ENCODE data around the gene MFSD1. TPM values are rescaled to one million over a fixed set of nuclear protein-coding genes. Genes with fewer than 3 reads are reported as not detected.

The MFSD1 gene
- total and polyA plus RNA-seq, 12 donors, result 20.4 to 118 (median 76.9) TPM

DNA sequence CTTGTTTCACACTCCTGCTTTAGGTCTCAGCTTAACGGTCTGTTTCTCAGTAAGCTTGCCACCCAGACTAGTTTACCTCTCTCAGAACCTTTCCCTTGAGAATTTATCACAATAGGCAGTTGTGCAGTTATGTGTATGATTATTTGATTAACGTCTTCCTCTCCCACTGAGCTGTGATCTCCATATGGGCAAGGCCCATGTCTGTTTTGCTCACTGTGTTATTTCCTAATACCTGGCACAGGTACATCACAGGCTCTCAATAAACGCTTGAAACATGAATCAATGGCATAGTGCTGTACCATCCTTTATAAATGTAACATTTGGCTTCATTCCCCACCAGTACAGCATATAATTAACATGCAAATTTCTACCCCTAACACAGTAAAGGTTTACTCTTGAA, 40.5 kb upstream of the MFSD1 start:
- H3K27me3 ChIP-seq, result no peaks in the 10 kb centered on the region
- H3K9me3 ChIP-seq (replicated peaks in 1 of 3), result no peaks in the 10 kb centered on the region
- H3K27ac ChIP-seq, result no peak overlapping the region
- no peak for DNase-seq
- WGBS, 4 donors, result 85 to 92% (median 89%) methylated on average over 3 of the region's 3 CpGs
- H3K4me3 ChIP-seq, result no peak overlapping the region
- H3K4me1 ChIP-seq (replicated peaks in 1 of 2), result peaks cover 0 to 6% of the 10 kb centered on the region in 2 donors
- intact Hi-C loops (cut with DNase I), result no loop called here
- no peaks in the 10 kb centered on the region for H3K36me3 ChIP-seq (replicated peaks in 1 of 2)
- TF ChIP-seq POLR2A (IDR thresholded peaks at IDR 0.05) (no peak), CTCF (IDR thresholded peaks at IDR 0.05) (no peak)

- H3K4me3 ChIP-seq, result no peak overlapping the region
- H3K4me1 ChIP-seq (replicated peaks in 1 of 2), result peaks cover 0 to 7% of the 10 kb centered on the region in 2 donors
- DNase-seq, result no peak
- intact Hi-C loops (cut with DNase I), result no loop called here
- 70 to 81% (median 74%) methylated on average over 4 of the region's 4 CpGs for WGBS, 4 donors
- no peaks in the 10 kb centered on the region for H3K27me3 ChIP-seq
- peak overlapping the region in 2 of 5 donors; percentile 23 to 76 for H3K27ac ChIP-seq
- H3K9me3 ChIP-seq (replicated peaks in 1 of 3), result no peaks in the 10 kb centered on the region
- TF ChIP-seq POLR2A (IDR thresholded peaks at IDR 0.05) (no peak), CTCF (IDR thresholded peaks at IDR 0.05) (no peak)
- H3K36me3 ChIP-seq (replicated peaks in 1 of 2), result no peaks in the 10 kb centered on the region
Measured at GRCh38 chr3:158762701-158763100, 39.2 kb upstream of the MFSD1 start.

DNA sequence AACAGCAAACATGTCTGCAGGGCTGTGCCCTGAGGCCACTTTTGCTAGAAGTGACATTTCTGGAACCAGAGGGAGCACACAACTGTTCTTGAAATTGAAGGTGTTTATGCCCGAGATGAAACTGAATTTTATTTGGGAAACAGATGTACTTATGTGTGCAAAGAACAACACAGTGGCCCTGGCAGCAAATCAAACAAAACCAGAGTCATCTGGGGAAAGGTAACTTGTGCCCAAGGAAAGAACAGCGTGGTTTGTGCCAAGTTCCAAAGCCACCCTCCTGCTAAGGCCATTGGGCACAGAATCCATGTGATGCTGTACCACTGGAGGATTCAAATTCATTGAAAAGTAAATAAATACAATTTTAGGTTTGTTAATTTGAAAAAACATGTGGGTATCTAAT, 38.4 kb upstream of the MFSD1 start:
- DNase-seq, result peak in 2 of 7 donors; percentile 40 to 60
- Histone ChIP-seq H3K36me3 (replicated peaks in 1 of 2) (no peaks in the 10 kb centered on the region), H3K9me3 (replicated peaks in 1 of 3) (no peaks in the 10 kb centered on the region), H3K27ac (peak overlapping the region in 1 of 5 donors; percentile 61), H3K27me3 (no peaks in the 10 kb centered on the region), H3K4me3 (no peak overlapping the region), H3K4me1 (replicated peaks in 1 of 2) (peaks cover 0 to 15% of the 10 kb centered on the region in 2 donors)
- no peak for TF ChIP-seq CTCF (IDR thresholded peaks at IDR 0.05)
- no peak for TF ChIP-seq POLR2A (IDR thresholded peaks at IDR 0.05)
- WGBS, 4 donors, result 44 to 70% (median 56%) methylated on average over 2 of the region's 2 CpGs
- intact Hi-C loops (cut with DNase I), result no loop called here

- no peak overlapping the region for H3K4me3 ChIP-seq
- no peaks in the 10 kb centered on the region for H3K9me3 ChIP-seq (replicated peaks in 1 of 3)
- TF ChIP-seq POLR2A (IDR thresholded peaks at IDR 0.05), result no peak
- TF ChIP-seq CTCF (IDR thresholded peaks at IDR 0.05), result no peak
- H3K27me3 ChIP-seq, result no peaks in the 10 kb centered on the region
- no peak overlapping the region for H3K27ac ChIP-seq
- H3K36me3 ChIP-seq (replicated peaks in 1 of 2), result no peaks in the 10 kb centered on the region
- no peak for DNase-seq
- intact Hi-C loops (cut with DNase I), result no loop called here
- WGBS, 4 donors, result 81 to 93% (median 89%) methylated on average over 3 of the region's 3 CpGs
- H3K4me1 ChIP-seq (replicated peaks in 1 of 2), result peaks cover 0 to 30% of the 10 kb centered on the region in 2 donors
Measured at GRCh38 chr3:158765518-158766205, 36.2 kb upstream of the MFSD1 start.

Measured in adrenal gland (tissue), 12 donors.